SW480 (cell line): ENCODE data around the gene PDE4D.
"Not testable (repeated sequence)": the region's sequence is repeated elsewhere in the genome, so short reads cannot be mapped to it uniquely, and the experiment has no call there.

ENCODE experiments used
- DNase-seq: peaks from one replicate; pipeline ENCODE4 v3.0.0-alpha.2; 2016; ENCODE audit warnings: low spot score

PDE4D gene

GRCh38 chr5:59416026-59416425, 477.5 kb downstream of the PDE4D start:
- no peak for DNase-seq

GRCh38 chr5:59412428-59412827, 481.1 kb downstream of the PDE4D start:
- DNase-seq, result no peak

GRCh38 chr5:59408997-59409396, 484.5 kb downstream of the PDE4D start:
- DNase-seq, result not testable (repeated sequence)

GRCh38 chr5:59407967-59408366, 485.6 kb downstream of the PDE4D start:
- no peak for DNase-seq

GRCh38 chr5:59401637-59402036, 491.9 kb downstream of the PDE4D start:
- no peak for DNase-seq

- DNase-seq, result not testable (repeated sequence)
These were observed 498.6 kb downstream of the PDE4D start for GRCh38 chr5:59394956-59395355.

GRCh38 chr5:59393585-59394420, 499.7 kb downstream of the PDE4D start:
- no peak for DNase-seq

- no peak for DNase-seq
These were observed 501.9 kb downstream of the PDE4D start for GRCh38 chr5:59391576-59391975.

- DNase-seq, result no peak
These were observed 502.5 kb downstream of the PDE4D start for GRCh38 chr5:59390989-59391388.

- DNase-seq, result peak; percentile 10
These were observed 503.4 kb downstream of the PDE4D start for GRCh38 chr5:59390074-59390659.

GRCh38 chr5:59387127-59387526, 506.4 kb downstream of the PDE4D start:
- no peak for DNase-seq

- DNase-seq, result no peak
These were observed 507.8 kb downstream of the PDE4D start for GRCh38 chr5:59385700-59386099.

- peak; percentile 90 for DNase-seq
These were observed 513.1 kb downstream of the PDE4D start for GRCh38 chr5:59380350-59380951.

- not testable (repeated sequence) for DNase-seq
These were observed 519.5 kb downstream of the PDE4D start for GRCh38 chr5:59374036-59374435.

- no peak for DNase-seq
These were observed 521.9 kb downstream of the PDE4D start for GRCh38 chr5:59371525-59372127.

GRCh38 chr5:59368951-59369350, 524.6 kb downstream of the PDE4D start:
- DNase-seq, result no peak

GRCh38 chr5:59367791-59368394, 525.6 kb downstream of the PDE4D start:
- peak; percentile 46 for DNase-seq

- no peak for DNase-seq
These were observed 526.7 kb downstream of the PDE4D start for GRCh38 chr5:59366784-59367183.

GRCh38 chr5:59362438-59362837, 531.1 kb downstream of the PDE4D start:
- no peak for DNase-seq

GRCh38 chr5:59361454-59361853, 532.1 kb downstream of the PDE4D start:
- DNase-seq, result no peak

GRCh38 chr5:59360130-59360555, 533.4 kb downstream of the PDE4D start:
- DNase-seq, result no peak
